OCI-LY7 (cell line): Measurements from ENCODE around the gene ACTL7A. TPM values are rescaled to one million over a fixed set of nuclear protein-coding genes. Genes with fewer than 3 reads are reported as not detected.

Source experiments
- BruUV-seq: library from RNA; stranded (reverse); fragments of 400-500 nt; replicated peaks from 2 replicates; lab custom pipeline; 2021; lab: Mats Ljungman, UMichigan
- CTCF ChIA-PET: fragments of 300-600 bp; sonication (Branson Sonifier 250); formaldehyde crosslinking; loops from one replicate; lab custom pipeline; 2022; ENCODE audit warnings: antibody characterized with exemption; ENCODE audit not compliant: unreplicated experiment; lab: Charles Lee
- POLR2A ChIA-PET: fragments of 300-600 bp; sonication (Branson Sonifier 250); formaldehyde crosslinking; loops from one replicate; lab custom pipeline; 2022; ENCODE audit warnings: antibody characterized with exemption; lab: Charles Lee
- DNase-seq: peaks from one replicate; pipeline ENCODE4 v3.0.0-alpha.2; 2015; ENCODE audit warnings: low spot score
- H2AFZ ChIP-seq: fragments of 200-600 bp; sonication (generic), shearing (Covaris generic); 2 replicates; pipeline ENCODE4 v1.6.1; 2014; ENCODE audit warnings: mild to moderate bottlenecking, antibody characterized with exemption, low read length, moderate library complexity
- H3K27ac ChIP-seq: fragments of 200-600 bp; sonication (generic); 2 replicates; pipeline ENCODE4 v1.5.1; 2014; ENCODE audit warnings: mixed run types, low read depth, mild to moderate bottlenecking, moderate library complexity, low read length, inconsistent platforms; ENCODE audit not compliant: poor library complexity, severe bottlenecking
- H3K36me3 ChIP-seq: fragments of 200-600 bp; sonication (generic); 2 replicates; pipeline ENCODE4 v1.6.1; 2014; ENCODE audit warnings: mild to moderate bottlenecking, antibody characterized with exemption, low read length, moderate library complexity, mixed read lengths; ENCODE audit not compliant: insufficient read depth
- H3K4me1 ChIP-seq: fragments of 200-600 bp; sonication (generic); 2 replicates; pipeline ENCODE4 v1.5.1; 2014; ENCODE audit warnings: mild to moderate bottlenecking, low read length; ENCODE audit not compliant: insufficient read depth, poor library complexity, severe bottlenecking
- H3K4me2 ChIP-seq: fragments of 200-600 bp; sonication (generic); 2 replicates; pipeline ENCODE4 v1.6.1; 2014; ENCODE audit warnings: mild to moderate bottlenecking, low read length
- H3K4me3 ChIP-seq: fragments of 200-600 bp; sonication (generic); 2 replicates; pipeline ENCODE4 v1.5.1; 2014; ENCODE audit warnings: mild to moderate bottlenecking, low read depth, low read length; ENCODE audit not compliant: poor library complexity, severe bottlenecking
- H3K79me2 ChIP-seq: fragments of 200-600 bp; sonication (generic); 2 replicates; pipeline ENCODE4 v1.6.1; 2016; ENCODE audit warnings: low read depth, mild to moderate bottlenecking, low read length, moderate library complexity, mixed read lengths; ENCODE audit not compliant: insufficient read depth
- H3K9me2 ChIP-seq: fragments of 200-600 bp; sonication (generic); 2 replicates; pipeline ENCODE4 v1.6.1; 2016; ENCODE audit warnings: mild to moderate bottlenecking, low read length, mixed read lengths; ENCODE audit not compliant: insufficient read depth
- H3K9me3 ChIP-seq: fragments of 200-600 bp; sonication (generic); 2 replicates; pipeline ENCODE4 v1.6.1; 2014; ENCODE audit warnings: mild to moderate bottlenecking, mixed run types, low read length, mixed read lengths
- H4K20me1 ChIP-seq: fragments of 200-600 bp; sonication (generic); 2 replicates; pipeline ENCODE4 v1.6.1; 2014; ENCODE audit warnings: mild to moderate bottlenecking, antibody characterized with exemption, low read length, moderate library complexity, mixed read lengths; ENCODE audit not compliant: insufficient read depth
- CTCF ChIP-seq: fragments of 200-600 bp; sonication (generic); conservative IDR thresholded peaks from 2 replicates; pipeline ENCODE4 v1.5.1; 2014; ENCODE audit warnings: mild to moderate bottlenecking, antibody characterized with exemption, low read length, moderate library complexity, mixed read lengths
- EZH2phosphoT487 ChIP-seq: fragments of 200-600 bp; sonication (generic); IDR thresholded peaks from 2 replicates; pipeline ENCODE4 v1.6.1; 2018; ENCODE audit warnings: low read depth, borderline replicate concordance, mild to moderate bottlenecking, mixed run types, antibody characterized with exemption, low read length, moderate library complexity, mixed read lengths
- intact Hi-C: fragments of 100-400 bp; cut with micrococcal nuclease; formaldehyde crosslinking; loops from one replicate; pipeline ENCODE4 v1.10.0; 2022; ENCODE audit not compliant: unreplicated experiment
- total RNA-seq, 2 experiments: library from RNA; depleted of rRNA in 1 of 2; stranded (reverse); fragments of >200 nt in 1 of 2; shearing (Covaris generic) in 1 of 2; gene quantifications; 2 replicates each; pipeline ENCODE4 v1.2.3, GENCODE V29; 2014 to 2022

Gene ACTL7A
- total RNA-seq, 2 experiments from 2014 or later, result not detected

GRCh38 chr9:108813951-108814601, 48.0 kb upstream of the ACTL7A start:
- H3K9me3 ChIP-seq, result no peaks in the 10 kb centered on the region
- H3K27ac ChIP-seq, result no peak overlapping the region
- no peaks in the 10 kb centered on the region for H3K9me2 ChIP-seq
- no peaks in the 10 kb centered on the region for H3K4me1 ChIP-seq
- intact Hi-C loops, result no loop called here
- H3K4me2 ChIP-seq, result no peak overlapping the region
- H4K20me1 ChIP-seq, result no peaks in the 10 kb centered on the region
- ChIA-PET POLR2A (interaction anchor here (0.5 kb wide), 1 partner anchor 598 kb away, joined by 5 read pairs; no protein-coding TSS in a partner anchor), CTCF (no interaction called here)
- no peak overlapping the region for H3K4me3 ChIP-seq
- no peaks in the 10 kb centered on the region for H3K36me3 ChIP-seq
- no peak for TF ChIP-seq EZH2phosphoT487
- no peaks in the 10 kb centered on the region for H3K79me2 ChIP-seq
- no peak overlapping the region for H2AFZ ChIP-seq
- no TSS peak for BruUV-seq
- no peak for DNase-seq

- Histone ChIP-seq H3K4me3 (no peak overlapping the region), H2AFZ (no peak overlapping the region), H3K79me2 (no peaks in the 10 kb centered on the region), H3K4me2 (no peak overlapping the region), H4K20me1 (no peaks in the 10 kb centered on the region), H3K9me3 (no peaks in the 10 kb centered on the region), H3K9me2 (no peaks in the 10 kb centered on the region), H3K4me1 (no peaks in the 10 kb centered on the region), H3K36me3 (no peaks in the 10 kb centered on the region), H3K27ac (no peak overlapping the region)
- ChIA-PET POLR2A (no interaction called here), CTCF (no interaction called here)
- BruUV-seq, result no TSS peak
- DNase-seq, result no peak
- TF ChIP-seq CTCF (no peak), EZH2phosphoT487 (no peak)
- intact Hi-C loops, result no loop called here
Measured at GRCh38 chr9:108815156-108815555, 46.9 kb upstream of the ACTL7A start.

GRCh38 chr9:108816037-108816436, 46.0 kb upstream of the ACTL7A start:
- Histone ChIP-seq H3K9me2 (no peaks in the 10 kb centered on the region), H3K4me2 (no peak overlapping the region), H3K4me1 (no peaks in the 10 kb centered on the region), H3K36me3 (no peaks in the 10 kb centered on the region), H3K4me3 (no peak overlapping the region), H2AFZ (no peak overlapping the region), H3K9me3 (no peaks in the 10 kb centered on the region), H4K20me1 (no peaks in the 10 kb centered on the region), H3K27ac (no peak overlapping the region), H3K79me2 (no peaks in the 10 kb centered on the region)
- POLR2A ChIA-PET, result no interaction called here
- DNase-seq, result no peak
- BruUV-seq, result no TSS peak
- CTCF ChIA-PET, result no interaction called here
- TF ChIP-seq CTCF (no peak), EZH2phosphoT487 (no peak)
- intact Hi-C loops, result no loop called here
